Panc1 (cell line): ENCODE measurements around the gene FMO3. TPM values are rescaled to one million over a fixed set of nuclear protein-coding genes. Genes with fewer than 3 reads are reported as not detected.

Experiments used
- ATAC-seq: fragments of 200-7000 bp; cut with Tn5 transposase; 2 replicates; pipeline ENCODE4 v1.9.1; 2020; ENCODE audit warnings: mild to moderate bottlenecking, moderate library complexity
- BruUV-seq: library from RNA; stranded (reverse); fragments of 400-500 nt; replicated peaks from 2 replicates; lab custom pipeline; 2021; lab: Mats Ljungman, UMichigan
- CTCF ChIA-PET: fragments of 300-600 bp; sonication (Branson Sonifier 250); formaldehyde crosslinking; loops from one replicate; lab custom pipeline; 2022; ENCODE audit warnings: antibody characterized with exemption; lab: Charles Lee
- POLR2A ChIA-PET: fragments of 300-600 bp; sonication (Branson Sonifier 250); formaldehyde crosslinking; loops from one replicate; lab custom pipeline; 2022; ENCODE audit warnings: antibody characterized with exemption; lab: Charles Lee
- DNase-seq: peaks from one replicate; pipeline ENCODE4 v3.0.0-alpha.2; 2010; ENCODE audit warnings: low read depth, low spot score
- H3K27ac ChIP-seq: 2 replicates; pipeline ENCODE4 v1.5.1; 2011; ENCODE audit warnings: mild to moderate bottlenecking, low read length, inconsistent platforms
- H3K27me3 ChIP-seq: fragments of 200-500 bp; sonication (Bioruptor generic); 2 replicates; pipeline ENCODE4 v1.6.0; 2014; ENCODE audit warnings: low read length, inconsistent platforms; ENCODE audit not compliant: control insufficient read depth, insufficient read depth
- H3K36me3 ChIP-seq: fragments of 200-500 bp; sonication (Bioruptor generic); 2 replicates; pipeline ENCODE4 v1.5.1; 2014; ENCODE audit warnings: inconsistent platforms, mild to moderate bottlenecking, low read length, moderate library complexity; ENCODE audit not compliant: control insufficient read depth, insufficient read depth
- H3K4me1 ChIP-seq: 2 replicates; pipeline ENCODE4 v1.5.1; 2011; ENCODE audit warnings: inconsistent platforms, mild to moderate bottlenecking, low read length, moderate library complexity; ENCODE audit not compliant: control insufficient read depth, insufficient read depth
- H3K4me3 ChIP-seq, 2 experiments: 2 replicates each; pipeline ENCODE4 v1.5.1; 2011 to 2012; ENCODE audit warnings: low read depth in 2 of 2, low read length in 2 of 2, mild to moderate bottlenecking in 2 of 2, inconsistent platforms in 1 of 2, moderate library complexity in 1 of 2
- H3K9me3 ChIP-seq: fragments of 200-500 bp; sonication (Bioruptor generic); 2 replicates; pipeline ENCODE4 v1.5.1; 2014; ENCODE audit warnings: low read depth, mild to moderate bottlenecking, inconsistent platforms, low read length, moderate library complexity; ENCODE audit not compliant: control insufficient read depth, insufficient read depth
- POLR2AphosphoS5 ChIP-seq: IDR thresholded peaks from 2 replicates; pipeline ENCODE4 v1.6.1; 2012; ENCODE audit warnings: mild to moderate bottlenecking, low read depth, low read length, moderate library complexity
- SIN3A ChIP-seq: IDR thresholded peaks from 2 replicates; pipeline ENCODE4 v1.6.1; 2012; ENCODE audit warnings: low read depth, mild to moderate bottlenecking, low read length, moderate library complexity, borderline replicate concordance; ENCODE audit not compliant: insufficient read depth
- TCF7L2 ChIP-seq: IDR thresholded peaks from 2 replicates; pipeline ENCODE4 v1.6.1; 2011; ENCODE audit warnings: mild to moderate bottlenecking, low read depth, low read length, inconsistent platforms
- in situ Hi-C: cut with HindIII; loops from 2 replicates; pipeline ENCODE4 v1.10.0; 2016; ENCODE audit warnings: low sequenced_read_pairs, low pct_unique_long_range_greater_than_20kb
- intact Hi-C: fragments of 100-400 bp; cut with micrococcal nuclease; formaldehyde crosslinking; loops from one replicate; pipeline ENCODE4 v1.10.0; 2022; ENCODE audit not compliant: unreplicated experiment
- total RNA-seq: library from RNA; stranded (reverse); gene quantifications from one replicate; pipeline ENCODE4 v1.2.1, GENCODE V29; 2021; ENCODE audit not compliant: unreplicated experiment
- TF ChIP-seq, protein P1 (sequence below), 2 experiments: IDR thresholded peaks; 2 replicates each; pipeline ENCODE4 v1.6.1; 2011 to 2012; ENCODE audit warnings: low read depth in 2 of 2, control low read depth in 1 of 2, low read length in 1 of 2, mild to moderate bottlenecking in 1 of 2, moderate library complexity in 1 of 2; ENCODE audit not compliant: insufficient read depth in 1 of 2
- TF ChIP-seq, protein P2 (sequence below): fragments of 450-650 bp; IDR thresholded peaks from 2 replicates; pipeline ENCODE4 v1.5.1; 2017; ENCODE audit warnings: mild to moderate bottlenecking

Gene FMO3
- total RNA-seq, 1 experiment from 2014 or later, result not detected

DNA sequence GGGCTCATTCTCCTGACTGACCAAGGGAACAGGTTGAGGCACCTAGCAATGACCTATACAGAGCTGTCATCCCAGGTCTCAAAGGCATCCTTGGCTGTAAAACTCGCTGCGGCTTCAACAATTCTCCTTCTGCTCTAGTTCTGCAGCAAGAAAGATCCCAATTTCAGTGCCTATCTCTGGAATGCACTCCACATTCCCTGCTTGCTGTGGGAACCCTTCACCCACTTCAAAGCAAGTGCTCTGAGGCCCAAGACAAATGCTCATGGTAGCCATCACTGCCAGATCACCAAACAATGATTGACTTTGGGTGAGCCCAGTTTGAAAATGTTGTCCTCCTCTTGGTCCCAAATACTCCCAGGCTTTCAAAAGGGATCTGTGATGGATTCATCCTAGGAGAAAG is 37.7 kb upstream of the FMO3 start:
- POLR2A ChIA-PET, result no interaction called here
- no peaks in the 10 kb centered on the region for H3K4me1 ChIP-seq
- DNase-seq (no peak), ATAC-seq (no peak)
- H3K4me3 ChIP-seq, result no peak overlapping the region
- no peaks in the 10 kb centered on the region for H3K36me3 ChIP-seq
- intact Hi-C loops, result no loop called here
- CTCF ChIA-PET, result no interaction called here
- H3K27me3 ChIP-seq, result no peaks in the 10 kb centered on the region
- no peaks in the 10 kb centered on the region for H3K9me3 ChIP-seq
- BruUV-seq, result no TSS peak
- TF ChIP-seq TCF7L2 (no peak), SIN3A (no peak), POLR2AphosphoS5 (no peak)
- TF ChIP-seq, protein P1, sequence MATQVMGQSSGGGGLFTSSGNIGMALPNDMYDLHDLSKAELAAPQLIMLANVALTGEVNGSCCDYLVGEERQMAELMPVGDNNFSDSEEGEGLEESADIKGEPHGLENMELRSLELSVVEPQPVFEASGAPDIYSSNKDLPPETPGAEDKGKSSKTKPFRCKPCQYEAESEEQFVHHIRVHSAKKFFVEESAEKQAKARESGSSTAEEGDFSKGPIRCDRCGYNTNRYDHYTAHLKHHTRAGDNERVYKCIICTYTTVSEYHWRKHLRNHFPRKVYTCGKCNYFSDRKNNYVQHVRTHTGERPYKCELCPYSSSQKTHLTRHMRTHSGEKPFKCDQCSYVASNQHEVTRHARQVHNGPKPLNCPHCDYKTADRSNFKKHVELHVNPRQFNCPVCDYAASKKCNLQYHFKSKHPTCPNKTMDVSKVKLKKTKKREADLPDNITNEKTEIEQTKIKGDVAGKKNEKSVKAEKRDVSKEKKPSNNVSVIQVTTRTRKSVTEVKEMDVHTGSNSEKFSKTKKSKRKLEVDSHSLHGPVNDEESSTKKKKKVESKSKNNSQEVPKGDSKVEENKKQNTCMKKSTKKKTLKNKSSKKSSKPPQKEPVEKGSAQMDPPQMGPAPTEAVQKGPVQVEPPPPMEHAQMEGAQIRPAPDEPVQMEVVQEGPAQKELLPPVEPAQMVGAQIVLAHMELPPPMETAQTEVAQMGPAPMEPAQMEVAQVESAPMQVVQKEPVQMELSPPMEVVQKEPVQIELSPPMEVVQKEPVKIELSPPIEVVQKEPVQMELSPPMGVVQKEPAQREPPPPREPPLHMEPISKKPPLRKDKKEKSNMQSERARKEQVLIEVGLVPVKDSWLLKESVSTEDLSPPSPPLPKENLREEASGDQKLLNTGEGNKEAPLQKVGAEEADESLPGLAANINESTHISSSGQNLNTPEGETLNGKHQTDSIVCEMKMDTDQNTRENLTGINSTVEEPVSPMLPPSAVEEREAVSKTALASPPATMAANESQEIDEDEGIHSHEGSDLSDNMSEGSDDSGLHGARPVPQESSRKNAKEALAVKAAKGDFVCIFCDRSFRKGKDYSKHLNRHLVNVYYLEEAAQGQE (IDR thresholded peaks at IDR 0.05; ENCODE audit: insufficient read depth in 1 of 2, low read depth in 2 of 2, low read length in 1 of 2), result no peak
- TF ChIP-seq, protein P2, sequence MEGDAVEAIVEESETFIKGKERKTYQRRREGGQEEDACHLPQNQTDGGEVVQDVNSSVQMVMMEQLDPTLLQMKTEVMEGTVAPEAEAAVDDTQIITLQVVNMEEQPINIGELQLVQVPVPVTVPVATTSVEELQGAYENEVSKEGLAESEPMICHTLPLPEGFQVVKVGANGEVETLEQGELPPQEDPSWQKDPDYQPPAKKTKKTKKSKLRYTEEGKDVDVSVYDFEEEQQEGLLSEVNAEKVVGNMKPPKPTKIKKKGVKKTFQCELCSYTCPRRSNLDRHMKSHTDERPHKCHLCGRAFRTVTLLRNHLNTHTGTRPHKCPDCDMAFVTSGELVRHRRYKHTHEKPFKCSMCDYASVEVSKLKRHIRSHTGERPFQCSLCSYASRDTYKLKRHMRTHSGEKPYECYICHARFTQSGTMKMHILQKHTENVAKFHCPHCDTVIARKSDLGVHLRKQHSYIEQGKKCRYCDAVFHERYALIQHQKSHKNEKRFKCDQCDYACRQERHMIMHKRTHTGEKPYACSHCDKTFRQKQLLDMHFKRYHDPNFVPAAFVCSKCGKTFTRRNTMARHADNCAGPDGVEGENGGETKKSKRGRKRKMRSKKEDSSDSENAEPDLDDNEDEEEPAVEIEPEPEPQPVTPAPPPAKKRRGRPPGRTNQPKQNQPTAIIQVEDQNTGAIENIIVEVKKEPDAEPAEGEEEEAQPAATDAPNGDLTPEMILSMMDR, result no peak
- no peak overlapping the region for H3K27ac ChIP-seq
- in situ Hi-C loops, result no loop called here

DNA sequence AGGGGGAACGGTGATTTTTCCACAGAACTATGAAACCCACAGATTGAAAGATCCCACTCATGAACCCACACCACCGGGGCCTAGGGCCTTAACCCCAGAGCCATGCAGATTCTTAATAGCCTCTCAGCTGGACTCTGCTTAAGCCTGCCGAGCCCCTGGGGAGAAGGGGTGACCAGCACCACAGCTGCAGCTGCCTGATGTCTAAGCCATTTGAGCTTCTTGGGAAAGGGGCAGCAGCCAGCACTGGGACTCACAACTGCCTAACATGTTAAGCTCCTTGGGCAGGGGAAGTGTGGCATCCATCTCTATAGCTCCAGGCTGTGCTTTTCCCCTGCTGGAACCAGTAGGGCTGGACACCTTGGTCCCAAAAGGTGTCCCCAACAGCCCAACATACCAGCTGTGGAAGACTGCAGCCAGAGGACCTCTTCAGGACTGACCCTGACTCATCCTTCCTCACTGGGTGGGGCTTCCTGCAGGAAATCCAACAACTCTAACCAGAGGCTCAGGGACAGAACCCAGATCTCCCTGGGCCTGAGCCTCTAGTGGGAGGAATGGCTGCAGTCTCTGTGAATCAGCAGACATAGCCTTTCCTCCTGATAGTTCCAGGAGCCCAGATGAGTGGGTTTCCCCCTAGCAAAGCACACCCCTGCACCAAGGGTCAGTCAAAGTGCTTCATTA is 34.6 kb upstream of the FMO3 start:
- no peaks in the 10 kb centered on the region for H3K36me3 ChIP-seq
- no peak overlapping the region for H3K4me3 ChIP-seq
- DNase-seq (no peak), ATAC-seq (no peak)
- in situ Hi-C loops (no loop called here), intact Hi-C loops (no loop called here)
- BruUV-seq, result no TSS peak
- POLR2A ChIA-PET, result no interaction called here
- H3K4me1 ChIP-seq, result no peaks in the 10 kb centered on the region
- H3K27ac ChIP-seq, result no peak overlapping the region
- CTCF ChIA-PET, result no interaction called here
- TF ChIP-seq TCF7L2 (no peak), SIN3A (no peak), POLR2AphosphoS5 (no peak)
- TF ChIP-seq, protein P1 (IDR thresholded peaks at IDR 0.05; ENCODE audit: insufficient read depth in 1 of 2, low read depth in 2 of 2, low read length in 1 of 2), result no peak
- TF ChIP-seq, protein P2, result no peak
- no peaks in the 10 kb centered on the region for H3K27me3 ChIP-seq
- no peaks in the 10 kb centered on the region for H3K9me3 ChIP-seq
